PC-9 (cell line): ENCODE data around the gene CLEC16A.

Experiments used
- EZH2 ChIP-seq: fragments of 200-600 bp; sonication (generic); IDR thresholded peaks from 2 replicates; pipeline ENCODE4 v1.8.0; 2017; ENCODE audit warnings: antibody characterized with exemption, low read depth
- TF ChIP-seq, protein P1 (sequence below): fragments of 200-600 bp; sonication (generic); conservative IDR thresholded peaks from 2 replicates; pipeline ENCODE4 v1.6.1; 2017; ENCODE audit warnings: mixed run types, antibody characterized with exemption, mild to moderate bottlenecking, moderate library complexity

DNA sequence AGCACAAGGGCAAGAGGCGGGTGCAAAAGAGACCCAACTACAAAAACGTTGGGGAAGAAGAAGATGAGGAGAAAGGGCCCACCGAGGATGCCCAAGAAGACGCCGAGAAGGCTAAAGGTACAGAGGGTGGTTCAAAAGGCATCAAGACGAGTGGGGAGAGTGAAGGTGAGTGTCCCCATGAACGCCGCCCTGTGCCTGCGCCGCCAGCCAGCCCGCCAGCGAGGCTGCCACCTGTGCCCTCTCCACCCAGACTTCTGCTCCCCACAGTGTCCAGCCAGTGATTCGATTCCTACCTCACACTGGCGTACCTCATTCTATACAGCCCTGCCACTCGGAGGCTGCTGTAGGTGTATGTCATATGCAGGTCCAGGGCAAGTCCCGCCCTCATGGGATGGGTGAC lies 58.8 kb downstream of the CLEC16A start:
- no peak for TF ChIP-seq EZH2
- TF ChIP-seq, protein P1, sequence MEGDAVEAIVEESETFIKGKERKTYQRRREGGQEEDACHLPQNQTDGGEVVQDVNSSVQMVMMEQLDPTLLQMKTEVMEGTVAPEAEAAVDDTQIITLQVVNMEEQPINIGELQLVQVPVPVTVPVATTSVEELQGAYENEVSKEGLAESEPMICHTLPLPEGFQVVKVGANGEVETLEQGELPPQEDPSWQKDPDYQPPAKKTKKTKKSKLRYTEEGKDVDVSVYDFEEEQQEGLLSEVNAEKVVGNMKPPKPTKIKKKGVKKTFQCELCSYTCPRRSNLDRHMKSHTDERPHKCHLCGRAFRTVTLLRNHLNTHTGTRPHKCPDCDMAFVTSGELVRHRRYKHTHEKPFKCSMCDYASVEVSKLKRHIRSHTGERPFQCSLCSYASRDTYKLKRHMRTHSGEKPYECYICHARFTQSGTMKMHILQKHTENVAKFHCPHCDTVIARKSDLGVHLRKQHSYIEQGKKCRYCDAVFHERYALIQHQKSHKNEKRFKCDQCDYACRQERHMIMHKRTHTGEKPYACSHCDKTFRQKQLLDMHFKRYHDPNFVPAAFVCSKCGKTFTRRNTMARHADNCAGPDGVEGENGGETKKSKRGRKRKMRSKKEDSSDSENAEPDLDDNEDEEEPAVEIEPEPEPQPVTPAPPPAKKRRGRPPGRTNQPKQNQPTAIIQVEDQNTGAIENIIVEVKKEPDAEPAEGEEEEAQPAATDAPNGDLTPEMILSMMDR: no peak
